ENCODE data around the gene DOCK3. TPM values are rescaled to one million over a fixed set of nuclear protein-coding genes. Genes with fewer than 3 reads are reported as not detected.
"Not testable (repeated sequence)": the region's sequence is repeated elsewhere in the genome, so short reads cannot be mapped to it uniquely, and the experiment has no call there.

The DOCK3 gene
- total RNA-seq, 1 donor from 2014 or later: 1.3 TPM

GRCh38 chr3:50687127-50687751 is 12.5 kb downstream of the DOCK3 start:
- DNase-seq (ENCODE audit: low spot score): no peak

GRCh38 chr3:50687916-50688315 is 13.2 kb downstream of the DOCK3 start:
- DNase-seq (ENCODE audit: low spot score): no peak

GRCh38 chr3:50688602-50689001 is 13.9 kb downstream of the DOCK3 start:
- not testable (repeated sequence) for DNase-seq (ENCODE audit: low spot score)

- no peak for DNase-seq (ENCODE audit: low spot score)
These were observed 14.8 kb downstream of the DOCK3 start for GRCh38 chr3:50689558-50689957.

GRCh38 chr3:50695031-50695430 is 20.3 kb downstream of the DOCK3 start:
- DNase-seq (ENCODE audit: low spot score): no peak

GRCh38 chr3:50696276-50696675 is 21.5 kb downstream of the DOCK3 start:
- no peak for DNase-seq (ENCODE audit: low spot score)

- no peak for DNase-seq (ENCODE audit: low spot score)
These were observed 23.5 kb downstream of the DOCK3 start for GRCh38 chr3:50698269-50698668.

- DNase-seq (ENCODE audit: low spot score): no peak
These were observed 33.9 kb downstream of the DOCK3 start for GRCh38 chr3:50708620-50709019.

GRCh38 chr3:50714946-50715345 is 40.2 kb downstream of the DOCK3 start:
- DNase-seq (ENCODE audit: low spot score): no peak

GRCh38 chr3:50724831-50725230 is 50.1 kb downstream of the DOCK3 start:
- DNase-seq (ENCODE audit: low spot score): no peak

- DNase-seq (ENCODE audit: low spot score): no peak
These were observed 60.3 kb downstream of the DOCK3 start for GRCh38 chr3:50734985-50735384.

- DNase-seq (ENCODE audit: low spot score): no peak
These were observed 62.6 kb downstream of the DOCK3 start for GRCh38 chr3:50737193-50737905.

- DNase-seq (ENCODE audit: low spot score): no peak
These were observed 63.3 kb downstream of the DOCK3 start for GRCh38 chr3:50737906-50738598.

GRCh38 chr3:50743643-50744042 is 68.9 kb downstream of the DOCK3 start:
- no peak for DNase-seq (ENCODE audit: low spot score)

GRCh38 chr3:50749822-50750221 is 75.1 kb downstream of the DOCK3 start:
- no peak for DNase-seq (ENCODE audit: low spot score)

- no peak for DNase-seq (ENCODE audit: low spot score)
These were observed 84.3 kb downstream of the DOCK3 start for GRCh38 chr3:50759015-50759414.

- no peak for DNase-seq (ENCODE audit: low spot score)
These were observed 103.0 kb downstream of the DOCK3 start for GRCh38 chr3:50777680-50778079.

GRCh38 chr3:50781766-50782165 is 107.0 kb downstream of the DOCK3 start:
- DNase-seq (ENCODE audit: low spot score): not testable (repeated sequence)

- no peak for DNase-seq (ENCODE audit: low spot score)
These were observed 111.9 kb downstream of the DOCK3 start for GRCh38 chr3:50786631-50787030.

- DNase-seq (ENCODE audit: low spot score): not testable (repeated sequence)
These were observed 116.2 kb downstream of the DOCK3 start for GRCh38 chr3:50790894-50791293.

GRCh38 chr3:50792568-50792967 is 117.8 kb downstream of the DOCK3 start:
- DNase-seq (ENCODE audit: low spot score): no peak

- DNase-seq (ENCODE audit: low spot score): not testable (repeated sequence)
These were observed 129.1 kb downstream of the DOCK3 start for GRCh38 chr3:50803805-50804204.

GRCh38 chr3:50804376-50804775 is 129.6 kb downstream of the DOCK3 start:
- not testable (repeated sequence) for DNase-seq (ENCODE audit: low spot score)

Measured in mucosa of gallbladder (tissue), 1 donor.